SJSA1 (cell line): Measurements from ENCODE around the gene S100A6. TPM values are rescaled to one million over a fixed set of nuclear protein-coding genes. Genes with fewer than 3 reads are reported as not detected.

ENCODE experiments used
- DNase-seq, 2 experiments: peaks; one replicate each; pipeline ENCODE4 v3.0.0-alpha.2; 2015 to 2020; ENCODE audit warnings: low spot score in 2 of 2, low read depth in 1 of 2
- H3K27ac ChIP-seq: fragments of 250-450 bp; sonication (Bioruptor Pico); 2 replicates; pipeline ENCODE4 v1.5.1; 2020; ENCODE audit warnings: mild to moderate bottlenecking, moderate library complexity
- H3K27me3 ChIP-seq: fragments of 250-450 bp; sonication (Bioruptor Pico); replicated peaks from 2 replicates; pipeline ENCODE4 v1.5.1; 2020; ENCODE audit warnings: mild to moderate bottlenecking, moderate library complexity
- H3K36me3 ChIP-seq: fragments of 250-450 bp; sonication (Bioruptor Pico); 2 replicates; pipeline ENCODE4 v1.5.1; 2020; ENCODE audit warnings: mild to moderate bottlenecking
- H3K4me1 ChIP-seq: fragments of 250-450 bp; sonication (Bioruptor Pico); replicated peaks from 2 replicates; pipeline ENCODE4 v1.6.1; 2021; ENCODE audit warnings: mild to moderate bottlenecking
- H3K4me3 ChIP-seq: fragments of 250-450 bp; sonication (Bioruptor Pico); 2 replicates; pipeline ENCODE4 v1.5.1; 2020; ENCODE audit warnings: mild to moderate bottlenecking
- H3K9me3 ChIP-seq: fragments of 250-450 bp; sonication (Bioruptor Pico); replicated peaks from 2 replicates; pipeline ENCODE4 v1.5.1; 2020; ENCODE audit warnings: mild to moderate bottlenecking
- total RNA-seq: library from RNA; depleted of rRNA; stranded (reverse); fragments of >200 nt; shearing (Covaris generic); gene quantifications from 2 replicates; pipeline ENCODE4 v1.2.3, GENCODE V29; 2014; rRNA removed

S100A6 gene
- total RNA-seq, 1 experiment from 2014 or later, result 609 TPM

DNA sequence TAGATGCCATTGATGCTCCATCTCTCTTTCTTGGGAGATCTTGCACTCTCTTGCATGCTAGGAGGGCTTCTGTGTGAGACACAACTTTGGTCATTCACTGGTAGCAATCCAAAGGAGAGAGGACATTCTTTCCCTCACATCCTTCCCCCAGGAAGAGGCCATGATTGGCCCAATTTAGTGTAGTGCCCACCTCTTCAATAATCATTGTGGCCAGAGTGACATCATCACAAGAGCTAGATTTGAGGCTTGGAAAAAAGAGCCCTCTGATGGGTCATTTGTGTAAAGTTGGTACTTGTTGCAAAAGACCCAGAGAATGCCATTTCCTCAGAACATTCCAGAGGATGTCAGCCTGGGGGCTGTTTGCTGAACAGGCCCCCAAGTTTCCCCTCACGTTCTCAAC lies 30.2 kb downstream of the S100A6 start:
- Histone ChIP-seq H3K27me3 (no peaks in the 10 kb centered on the region), H3K36me3 (no peaks in the 10 kb centered on the region), H3K9me3 (no peaks in the 10 kb centered on the region), H3K27ac (no peak overlapping the region), H3K4me3 (no peak overlapping the region), H3K4me1 (peaks cover 22% of the 10 kb centered on the region)
- no peak for DNase-seq

DNA sequence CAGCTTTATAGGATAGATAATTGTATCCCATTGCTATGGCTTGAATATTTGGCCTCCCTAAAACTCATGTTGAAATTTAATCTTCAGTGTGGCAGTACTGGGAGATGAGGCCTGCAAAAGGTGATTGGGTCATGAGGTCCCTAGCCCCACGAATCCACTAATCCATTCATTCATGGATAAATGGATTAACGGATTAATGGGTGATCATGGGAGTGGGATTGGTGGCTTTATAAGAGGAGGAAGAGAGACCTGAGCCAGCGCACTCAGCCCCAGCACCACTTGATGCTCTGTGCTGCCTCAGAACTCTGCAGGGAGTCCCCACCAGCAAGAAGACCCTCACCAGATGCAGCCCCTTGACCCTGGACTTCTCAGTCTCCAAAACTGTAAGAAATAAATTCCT lies 32.0 kb downstream of the S100A6 start:
- no peak for DNase-seq

DNA sequence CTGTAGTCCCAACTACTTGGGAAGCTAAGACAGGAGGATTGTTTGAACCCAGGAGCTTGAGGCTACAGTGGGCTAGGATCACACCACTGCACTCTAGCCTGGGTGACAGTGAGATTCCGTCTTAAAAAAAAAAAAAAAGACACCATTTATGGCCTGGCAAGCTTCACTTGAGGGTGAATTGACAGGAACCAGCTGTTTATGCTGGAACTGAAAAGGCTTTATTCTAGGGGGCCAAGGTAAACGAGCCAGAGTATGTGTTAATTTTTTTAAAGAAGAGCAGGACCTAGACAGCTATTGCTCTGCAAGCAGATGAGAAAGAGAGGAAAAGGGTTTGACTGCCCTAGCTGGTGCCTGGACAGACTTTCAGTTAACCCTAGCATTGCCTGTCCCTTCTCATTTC lies 37.0 kb downstream of the S100A6 start:
- Histone ChIP-seq H3K9me3 (no peaks in the 10 kb centered on the region), H3K4me1 (no peaks in the 10 kb centered on the region), H3K4me3 (no peak overlapping the region), H3K27ac (no peak overlapping the region), H3K27me3 (peaks cover 14% of the 10 kb centered on the region), H3K36me3 (no peaks in the 10 kb centered on the region)
- DNase-seq, result no peak

More for the DNA sequence above, 32.0 kb downstream of the S100A6 start:
- peaks cover 22% of the 10 kb centered on the region for H3K4me1 ChIP-seq
- no peak overlapping the region for H3K4me3 ChIP-seq
- no peaks in the 10 kb centered on the region for H3K9me3 ChIP-seq
- H3K27ac ChIP-seq, result no peak overlapping the region
- H3K27me3 ChIP-seq, result 0 out of 2 replicates have a peak, but pooled peaks cover 5% of the 10 kb centered on the region
- no peaks in the 10 kb centered on the region for H3K36me3 ChIP-seq

DNA sequence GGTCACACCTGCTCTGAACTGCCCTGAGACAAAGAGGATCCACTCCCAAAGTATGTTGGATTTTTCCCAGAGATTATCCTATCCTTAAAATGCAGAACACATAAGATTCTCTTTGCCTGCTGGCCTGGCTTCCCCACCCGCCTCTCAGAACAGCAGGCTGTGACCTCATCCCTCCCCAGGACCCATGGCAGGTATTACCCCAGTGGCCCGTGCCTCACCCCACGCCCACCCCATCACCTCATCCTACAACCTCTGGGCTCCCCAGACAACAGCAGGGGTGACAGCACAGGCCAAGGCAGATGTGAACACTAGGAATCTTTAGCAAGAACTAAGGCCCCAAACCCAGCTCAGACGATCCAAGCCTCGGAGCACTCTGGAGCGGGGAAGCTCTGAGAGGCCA lies 40.3 kb downstream of the S100A6 start:
- H3K4me3 ChIP-seq, result no peak overlapping the region
- no peaks in the 10 kb centered on the region for H3K4me1 ChIP-seq
- H3K9me3 ChIP-seq, result no peaks in the 10 kb centered on the region
- H3K36me3 ChIP-seq, result no peaks in the 10 kb centered on the region
- DNase-seq, result no peak
- H3K27me3 ChIP-seq, result peaks cover 22% of the 10 kb centered on the region
- H3K27ac ChIP-seq, result no peak overlapping the region

DNA sequence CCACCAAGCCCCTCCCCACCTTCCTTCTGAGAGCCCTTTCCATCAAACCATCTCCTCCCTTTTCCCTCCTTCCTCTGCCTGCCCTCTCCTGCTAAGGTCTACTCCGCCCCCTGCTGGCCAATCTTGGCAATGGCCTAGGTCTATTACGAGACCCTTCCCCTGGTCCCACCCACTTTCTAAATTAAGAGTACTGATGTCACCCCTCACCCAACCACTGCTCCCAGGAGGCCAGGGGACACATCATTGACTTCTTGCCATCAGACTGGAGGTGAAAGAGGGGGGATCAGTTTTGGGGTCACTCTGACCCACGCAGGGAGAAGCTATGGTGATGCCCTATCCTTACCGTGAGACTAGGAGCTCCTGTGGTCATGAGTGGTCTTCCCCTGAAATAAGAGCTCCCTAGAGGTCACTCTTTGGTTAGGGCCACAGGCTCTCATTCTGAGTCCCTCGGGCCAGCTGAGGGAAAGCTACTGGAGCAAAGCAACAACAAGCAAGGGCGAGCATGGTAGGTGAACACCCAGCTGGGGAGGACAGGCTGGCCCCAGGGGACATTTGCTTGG lies 40.7 kb downstream of the S100A6 start:
- peak; percentile 49 to 83 for DNase-seq
- no peaks in the 10 kb centered on the region for H3K4me1 ChIP-seq
- H3K4me3 ChIP-seq, result no peak overlapping the region
- no peaks in the 10 kb centered on the region for H3K36me3 ChIP-seq
- H3K27ac ChIP-seq, result no peak overlapping the region
- no peaks in the 10 kb centered on the region for H3K9me3 ChIP-seq
- H3K27me3 ChIP-seq, result peaks cover 27% of the 10 kb centered on the region

DNA sequence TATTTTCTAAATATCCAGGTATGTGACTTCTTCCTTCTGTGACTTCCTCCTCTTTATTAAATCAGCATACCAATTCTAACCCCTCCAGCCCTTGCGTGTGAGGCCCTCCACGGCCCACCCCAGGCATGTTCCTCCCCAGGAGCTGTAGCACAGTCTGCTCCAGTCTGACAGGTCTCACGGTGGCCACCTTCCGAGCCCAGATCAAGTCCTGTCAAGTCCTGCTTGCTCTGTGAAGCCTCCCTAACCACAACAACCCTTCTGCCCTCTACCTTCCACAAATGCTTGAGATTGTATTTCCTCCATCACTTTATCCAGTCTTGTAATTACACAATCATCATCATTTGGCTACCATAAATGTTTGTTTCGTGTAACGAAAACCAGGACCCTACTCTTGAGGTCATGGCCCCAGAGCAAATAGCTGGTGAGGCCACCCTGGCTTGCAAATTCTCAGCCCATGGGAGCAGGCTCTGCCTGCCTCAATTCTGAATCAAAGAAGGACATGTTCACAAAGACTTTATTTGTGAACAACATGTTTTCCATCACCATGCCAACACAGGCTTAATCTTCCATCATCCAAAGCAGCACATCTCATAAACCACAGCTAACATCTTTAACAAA lies 42.3 kb downstream of the S100A6 start:
- Histone ChIP-seq H3K27me3 (peaks cover 24% of the 10 kb centered on the region), H3K4me1 (no peaks in the 10 kb centered on the region)

DNA sequence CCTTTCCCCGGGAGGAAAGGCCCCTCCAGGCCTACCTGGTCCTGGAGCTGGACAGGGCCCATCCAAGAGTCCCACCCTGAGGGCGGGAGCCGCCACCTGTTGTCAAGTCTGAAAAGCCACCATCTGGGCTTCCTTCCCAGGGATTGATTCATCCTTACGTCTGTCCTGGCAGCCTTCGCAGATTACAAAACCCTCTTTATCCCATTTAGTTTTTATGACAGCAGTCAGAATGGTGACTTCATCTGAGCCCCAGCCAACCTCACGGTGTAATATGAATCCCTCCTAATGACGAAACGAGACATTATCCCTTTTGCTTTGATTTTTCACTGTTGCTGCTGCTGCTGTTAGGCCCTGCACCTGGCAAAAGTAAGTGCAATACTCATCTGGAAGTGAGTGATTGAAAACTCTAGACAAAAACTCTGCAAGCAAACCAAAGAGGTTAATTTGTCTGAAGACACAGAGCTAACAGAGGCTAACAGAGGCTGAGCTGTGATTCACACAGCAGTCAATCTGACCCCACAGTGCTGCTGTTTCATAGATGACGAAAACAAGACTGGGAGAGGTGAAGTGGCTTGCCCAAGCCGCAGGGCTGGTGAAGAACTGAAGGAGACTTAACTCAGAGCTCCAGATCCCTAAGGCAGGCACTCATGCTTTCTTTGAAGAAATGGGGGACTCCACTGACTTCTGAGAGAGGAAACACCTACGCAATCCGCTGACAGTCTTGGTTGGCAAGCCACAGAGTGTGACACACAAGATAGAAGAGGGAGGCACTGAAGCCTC lies 45.3 kb downstream of the S100A6 start:
- H3K4me1 ChIP-seq, result no peaks in the 10 kb centered on the region
- no peak overlapping the region for H3K4me3 ChIP-seq
- no peak for DNase-seq
- peaks cover 23% of the 10 kb centered on the region for H3K27me3 ChIP-seq
- H3K27ac ChIP-seq, result no peak overlapping the region
- H3K9me3 ChIP-seq, result no peaks in the 10 kb centered on the region
- no peaks in the 10 kb centered on the region for H3K36me3 ChIP-seq

More for the DNA sequence above, 42.3 kb downstream of the S100A6 start:
- H3K4me3 ChIP-seq, result no peak overlapping the region
- no peaks in the 10 kb centered on the region for H3K9me3 ChIP-seq
- no peak for DNase-seq
- no peak overlapping the region for H3K27ac ChIP-seq
- no peaks in the 10 kb centered on the region for H3K36me3 ChIP-seq

DNA sequence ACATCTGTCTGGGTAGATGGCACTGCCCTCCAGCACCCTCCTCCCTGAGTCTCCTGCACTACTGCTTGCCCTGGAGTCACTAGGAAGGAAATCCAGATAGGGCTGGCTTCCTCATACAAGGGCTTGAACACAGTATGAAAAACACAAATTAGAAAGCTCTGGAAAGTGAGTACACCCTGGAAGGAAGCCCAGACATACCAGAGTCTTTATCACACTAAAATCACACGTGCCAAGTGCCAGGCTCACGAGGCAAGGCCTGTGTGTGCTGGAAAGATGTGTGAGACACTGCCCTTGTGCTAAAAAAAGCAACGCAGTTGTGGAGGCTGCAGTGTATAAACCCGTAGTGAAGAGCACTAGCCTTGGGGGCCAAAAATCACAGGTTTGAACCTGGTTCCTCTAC lies 47.1 kb downstream of the S100A6 start:
- DNase-seq, result no peak
- Histone ChIP-seq H3K4me3 (no peak overlapping the region), H3K27me3 (peaks cover 28% of the 10 kb centered on the region), H3K36me3 (no peaks in the 10 kb centered on the region), H3K27ac (no peak overlapping the region), H3K9me3 (no peaks in the 10 kb centered on the region), H3K4me1 (no peaks in the 10 kb centered on the region)

DNA sequence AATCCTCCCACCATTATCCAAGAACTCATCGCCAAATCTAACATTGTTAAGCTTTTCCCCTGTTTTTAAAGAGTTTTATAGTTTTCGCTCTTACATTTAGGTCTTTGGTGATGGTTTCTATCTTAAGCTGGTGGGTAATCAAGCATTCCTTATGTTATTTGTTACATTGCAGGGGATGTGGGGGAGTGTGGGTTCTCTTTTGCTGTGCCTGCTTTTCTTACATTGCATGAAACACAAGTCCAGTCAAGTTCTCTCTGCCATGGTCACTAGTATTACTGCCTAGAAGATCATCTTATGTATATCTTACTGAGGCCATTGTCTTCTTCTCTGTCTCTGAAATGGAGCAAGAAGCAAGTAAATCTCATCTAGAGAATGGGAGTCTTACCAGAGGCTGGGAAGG lies 48.1 kb downstream of the S100A6 start:
- no peak overlapping the region for H3K4me3 ChIP-seq
- no peaks in the 10 kb centered on the region for H3K9me3 ChIP-seq
- no peak for DNase-seq

DNA sequence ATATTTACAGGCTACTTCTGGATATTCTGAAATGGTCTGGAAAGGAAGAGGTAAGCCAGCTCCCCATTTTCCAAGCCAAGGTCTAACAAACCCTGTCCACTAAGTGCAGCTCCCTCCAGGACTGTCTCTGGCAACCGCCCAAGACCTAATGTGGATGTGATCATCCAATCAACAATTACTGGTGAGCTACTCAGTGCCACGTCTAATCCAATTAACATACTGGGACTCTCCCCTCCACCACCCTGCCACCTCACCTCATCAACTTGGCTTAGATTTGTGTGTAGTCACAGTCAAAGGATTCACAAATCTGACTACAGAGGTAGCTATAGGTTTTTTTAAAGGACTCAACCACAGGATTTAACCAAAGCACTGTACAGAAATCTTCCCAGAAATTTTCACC lies 49.9 kb downstream of the S100A6 start:
- Histone ChIP-seq H3K36me3 (no peaks in the 10 kb centered on the region), H3K9me3 (no peaks in the 10 kb centered on the region), H3K4me3 (no peak overlapping the region), H3K4me1 (no peaks in the 10 kb centered on the region), H3K27me3 (peaks cover 25% of the 10 kb centered on the region), H3K27ac (no peak overlapping the region)
- DNase-seq, result no peak

More for the DNA sequence above, 48.1 kb downstream of the S100A6 start:
- H3K4me1 ChIP-seq, result no peaks in the 10 kb centered on the region
- peaks cover 28% of the 10 kb centered on the region for H3K27me3 ChIP-seq
- H3K27ac ChIP-seq, result no peak overlapping the region
- H3K36me3 ChIP-seq, result no peaks in the 10 kb centered on the region

Other genes with a start within 250 kb of the S100A6 start
- not detected in 2 replicates for gene PGLYRP3, start 223.0 kb downstream of the S100A6 start, total RNA-seq
- not detected in 2 replicates for gene PGLYRP4, start 187.2 kb downstream of the S100A6 start, total RNA-seq
- gene S100A9, start 178.1 kb downstream of the S100A6 start, total RNA-seq, result not detected in 2 replicates
- not detected in 2 replicates for gene S100A12, start 160.4 kb downstream of the S100A6 start, total RNA-seq
- not detected in 2 replicates for gene S100A8, start 144.9 kb downstream of the S100A6 start, total RNA-seq
- not detected in 2 replicates for gene S100A7A, start 119.5 kb downstream of the S100A6 start, total RNA-seq
- not detected in 2 replicates for gene S100A7, start 75.3 kb downstream of the S100A6 start, total RNA-seq
- gene S100A5, start 4.9 kb upstream of the S100A6 start, total RNA-seq, result not detected in 2 replicates
- 5.0 and 9.5 TPM in 2 replicates for gene S100A4, start 9.8 kb upstream of the S100A6 start, total RNA-seq
- gene S100A3, start 13.3 kb upstream of the S100A6 start, total RNA-seq, result 0.31 and 2.9 TPM in 2 replicates
- 5.3 and 15.8 TPM in 2 replicates for gene S100A2, start 29.9 kb upstream of the S100A6 start, total RNA-seq
- gene S100A16, start 77.1 kb upstream of the S100A6 start, total RNA-seq, result 38.8 and 39.8 TPM in 2 replicates
- not detected in 2 replicates for gene S100A14, start 80.3 kb upstream of the S100A6 start, total RNA-seq
- gene S100A13, start 91.5 kb upstream of the S100A6 start, total RNA-seq, result 74.0 and 135 TPM in 2 replicates
- 0.32 TPM in 1 of 2 replicates, not detected in the other for gene S100A1, start 92.4 kb upstream of the S100A6 start, total RNA-seq
- 31.0 and 50.8 TPM in 2 replicates for gene CHTOP, start 98.1 kb upstream of the S100A6 start, total RNA-seq
- gene SNAPIN, start 122.7 kb upstream of the S100A6 start, total RNA-seq, result 48.0 and 59.3 TPM in 2 replicates
- 347 and 370 TPM in 2 replicates for gene ILF2, start 135.0 kb upstream of the S100A6 start, total RNA-seq
- 0.05 TPM in 1 of 2 replicates, not detected in the other for gene NPR1, start 142.7 kb upstream of the S100A6 start, total RNA-seq
- gene INTS3, start 192.1 kb upstream of the S100A6 start, total RNA-seq, result 17.2 and 23.4 TPM in 2 replicates
- 5.7 and 11.9 TPM in 2 replicates for gene SLC27A3, start 239.4 kb upstream of the S100A6 start, total RNA-seq